Naive thymus-derived CD4-positive, alpha-beta T cell (primary cell): ENCODE data around the gene HMGCLL1. TPM values are rescaled to one million over a fixed set of nuclear protein-coding genes. Genes with fewer than 3 reads are reported as not detected.

Source experiments
- ATAC-seq: fragments of 150-1000 bp; cut with Tn5 transposase; 2 replicates; pipeline ENCODE4 v1.10.0; 2021; ENCODE audit warnings: mild to moderate bottlenecking, moderate library complexity
- CTCF ChIA-PET: fragments of 350-600 bp; sonication (Branson Sonifier 250); formaldehyde crosslinking; loops from one replicate; lab custom pipeline; 2021; ENCODE audit warnings: antibody characterized with exemption; lab: Charles Lee
- POLR2A ChIA-PET: fragments of 350-600 bp; sonication (Branson Sonifier 250); formaldehyde crosslinking; loops from one replicate; lab custom pipeline; 2021; ENCODE audit warnings: antibody characterized with exemption, inconsistent platforms; lab: Charles Lee
- DNase-seq, 9 donors: peaks; one replicate each; pipeline versions ENCODE4 v3.0.0 to v3.0.0-alpha.2; 2020 to 2022; ENCODE audit warnings: mixed read lengths in 1 of 9
- H3K27ac ChIP-seq: one replicate; pipeline ENCODE4 v1.7.0; 2013; ENCODE audit warnings: mild to moderate bottlenecking, low read depth, low read length, moderate library complexity
- H3K27me3 ChIP-seq, 2 donors: one replicate each; pipeline ENCODE4 v1.7.0; 2013; ENCODE audit warnings: low read length in 2 of 2, mild to moderate bottlenecking in 2 of 2, moderate library complexity in 2 of 2; ENCODE audit not compliant: control insufficient read depth in 2 of 2, insufficient read depth in 2 of 2
- H3K36me3 ChIP-seq, 3 experiments: 1 replicate in 2 of 3; 2 replicates in 1 of 3; pipeline ENCODE4 v1.7.0; 2013; ENCODE audit warnings: low read length in 3 of 3, mild to moderate bottlenecking in 3 of 3, moderate library complexity in 1 of 3; ENCODE audit not compliant: insufficient read depth in 3 of 3, control insufficient read depth in 2 of 3
- H3K4me1 ChIP-seq, 2 donors: one replicate each; pipeline ENCODE4 v1.7.0; 2013; ENCODE audit warnings: low read length in 2 of 2, mild to moderate bottlenecking in 2 of 2, moderate library complexity in 1 of 2; ENCODE audit not compliant: control insufficient read depth in 2 of 2, insufficient read depth in 2 of 2
- H3K4me3 ChIP-seq: 2 replicates; pipeline ENCODE4 v1.7.0; 2013; ENCODE audit warnings: mild to moderate bottlenecking, low read length
- H3K9me3 ChIP-seq, 3 experiments: 1 replicate in 2 of 3; 2 replicates in 1 of 3; pipeline ENCODE4 v1.7.0; 2013; ENCODE audit warnings: low read length in 3 of 3; ENCODE audit not compliant: control insufficient read depth in 2 of 3
- H3K27ac Mint-ChIP-seq, 9 donors: one replicate each; pipeline ENCODE4 v1.8.0; 2020 to 2022; ENCODE audit warnings: mixed read lengths in 9 of 9, mild to moderate bottlenecking in 8 of 9, moderate library complexity in 5 of 9, inconsistent platforms in 2 of 9
- H3K27me3 Mint-ChIP-seq, 5 donors: one replicate each; pipeline ENCODE4 v1.8.0; 2021 to 2022; ENCODE audit warnings: mixed read lengths in 5 of 5, mild to moderate bottlenecking in 1 of 5
- H3K36me3 Mint-ChIP-seq, 5 donors: one replicate each; pipeline ENCODE4 v1.8.0; 2020 to 2022; ENCODE audit warnings: mixed read lengths in 5 of 5, mild to moderate bottlenecking in 3 of 5, inconsistent platforms in 1 of 5
- H3K4me1 Mint-ChIP-seq, 7 donors: one replicate each; pipeline ENCODE4 v1.8.0; 2020 to 2022; ENCODE audit warnings: mixed read lengths in 7 of 7, mild to moderate bottlenecking in 3 of 7, inconsistent platforms in 1 of 7
- H3K4me3 Mint-ChIP-seq, 10 donors: one replicate each; pipeline ENCODE4 v1.8.0; 2020 to 2022; ENCODE audit warnings: mild to moderate bottlenecking in 10 of 10, mixed read lengths in 10 of 10, moderate library complexity in 6 of 10, inconsistent platforms in 2 of 10
- H3K9me3 Mint-ChIP-seq, 11 donors: one replicate each; pipeline ENCODE4 v1.8.0; 2020 to 2022; ENCODE audit warnings: mixed read lengths in 11 of 11, mild to moderate bottlenecking in 4 of 11, inconsistent platforms in 1 of 11, moderate library complexity in 1 of 11
- intact Hi-C, 2 donors: fragments of 100-400 bp; cut with micrococcal nuclease; formaldehyde crosslinking; loops; one replicate each; pipeline ENCODE4 v1.15.1; 2023
- polyA plus RNA-seq, 2 donors: library from polyadenylated mRNA; unstranded; fragments of 300-500 nt; fragmentation: Illumina TruSeq; gene quantifications; one replicate each; pipeline ENCODE4 v1.2.3, GENCODE V29; 2021
- total RNA-seq, 6 experiments: library from RNA in 5 of 6; stranded (reverse) in 5 of 6; gene quantifications; 1 replicate in 5 of 6; 2 replicates in 1 of 6; pipeline ENCODE4 v1.2.3 and lab custom pipeline; 2021 to 2026

Gene HMGCLL1
- total and polyA plus RNA-seq, 7 experiments from 2014 or later, result not detected

- Mint-ChIP-seq H3K4me3 (no peak overlapping the region), H3K27me3 (no peaks in the 10 kb centered on the region), H3K4me1 (no peaks in the 10 kb centered on the region), H3K27ac (no peak overlapping the region), H3K36me3 (no peaks in the 10 kb centered on the region), H3K9me3 (peaks cover 0 to 12% (median 0%) of the 10 kb centered on the region in 11 donors)
- H3K9me3 ChIP-seq, result no peaks in the 10 kb centered on the region
- CTCF ChIA-PET, result no interaction called here
- H3K27ac ChIP-seq, result no peak overlapping the region
- ATAC-seq (no peak), DNase-seq (no peak)
- H3K4me1 ChIP-seq, result no peaks in the 10 kb centered on the region
- no peaks in the 10 kb centered on the region for H3K36me3 ChIP-seq
- H3K27me3 ChIP-seq, result no peaks in the 10 kb centered on the region
- POLR2A ChIA-PET, result no interaction called here
- intact Hi-C loops, result no loop called here
- H3K4me3 ChIP-seq, result no peak overlapping the region
Measured at GRCh38 chr6:55494411-55494810, 84.6 kb downstream of the HMGCLL1 start.

- no peaks in the 10 kb centered on the region for H3K27me3 Mint-ChIP-seq
- H3K4me1 Mint-ChIP-seq, result no peaks in the 10 kb centered on the region
- POLR2A ChIA-PET, result no interaction called here
- no peak overlapping the region for H3K27ac Mint-ChIP-seq
- H3K9me3 Mint-ChIP-seq, result peaks cover 0 to 11% (median 3%) of the 10 kb centered on the region in 11 donors
- no peaks in the 10 kb centered on the region for H3K4me1 ChIP-seq
- CTCF ChIA-PET, result no interaction called here
- no peaks in the 10 kb centered on the region for H3K36me3 Mint-ChIP-seq
- intact Hi-C loops, result no loop called here
- no peak for DNase-seq
- H3K27ac ChIP-seq, result no peak overlapping the region
- no peaks in the 10 kb centered on the region for H3K27me3 ChIP-seq
- H3K36me3 ChIP-seq, result no peaks in the 10 kb centered on the region
- ATAC-seq, result no peak
- no peak overlapping the region for H3K4me3 Mint-ChIP-seq
- no peak overlapping the region for H3K4me3 ChIP-seq
- no peaks in the 10 kb centered on the region for H3K9me3 ChIP-seq
Measured at GRCh38 chr6:55492259-55492658, 86.7 kb downstream of the HMGCLL1 start.

- Mint-ChIP-seq H3K27ac (no peak overlapping the region), H3K4me1 (no peaks in the 10 kb centered on the region), H3K36me3 (no peaks in the 10 kb centered on the region), H3K4me3 (no peak overlapping the region), H3K9me3 (peaks cover 0 to 11% (median 5%) of the 10 kb centered on the region in 11 donors), H3K27me3 (no peaks in the 10 kb centered on the region)
- H3K4me3 ChIP-seq, result no peak overlapping the region
- CTCF ChIA-PET, result interaction anchor here (0.7 kb wide), 1 partner anchor 32 kb away, joined by 4 read pairs; no protein-coding TSS in a partner anchor
- H3K36me3 ChIP-seq, result no peaks in the 10 kb centered on the region
- no peak for DNase-seq
- no peak overlapping the region for H3K27ac ChIP-seq
- H3K27me3 ChIP-seq, result no peaks in the 10 kb centered on the region
- no peak for ATAC-seq
- POLR2A ChIA-PET, result no interaction called here
- intact Hi-C loops, result no loop called here
- no peaks in the 10 kb centered on the region for H3K9me3 ChIP-seq
- H3K4me1 ChIP-seq, result no peaks in the 10 kb centered on the region
Measured at GRCh38 chr6:55490871-55491270, 88.1 kb downstream of the HMGCLL1 start.

GRCh38 chr6:55474382-55474781 lies 104.6 kb downstream of the HMGCLL1 start:
- Mint-ChIP-seq H3K36me3 (no peaks in the 10 kb centered on the region), H3K27ac (no peak overlapping the region), H3K9me3 (peaks cover 0 to 14% (median 1%) of the 10 kb centered on the region in 11 donors), H3K4me1 (no peaks in the 10 kb centered on the region), H3K27me3 (no peaks in the 10 kb centered on the region), H3K4me3 (no peak overlapping the region)
- H3K4me1 ChIP-seq, result no peaks in the 10 kb centered on the region
- no peaks in the 10 kb centered on the region for H3K9me3 ChIP-seq
- intact Hi-C loops, result no loop called here
- H3K36me3 ChIP-seq, result no peaks in the 10 kb centered on the region
- CTCF ChIA-PET, result no interaction called here
- H3K27me3 ChIP-seq, result no peaks in the 10 kb centered on the region
- POLR2A ChIA-PET, result no interaction called here
- H3K4me3 ChIP-seq, result no peak overlapping the region
- ATAC-seq (no peak), DNase-seq (no peak)
- no peak overlapping the region for H3K27ac ChIP-seq

GRCh38 chr6:55473722-55474121 lies 105.3 kb downstream of the HMGCLL1 start:
- intact Hi-C loops, result no loop called here

GRCh38 chr6:55469951-55470366 lies 109.0 kb downstream of the HMGCLL1 start:
- H3K27ac Mint-ChIP-seq, result no peak overlapping the region
- peaks cover 0 to 14% (median 2%) of the 10 kb centered on the region in 11 donors for H3K9me3 Mint-ChIP-seq
- ATAC-seq, result no peak
- no peaks in the 10 kb centered on the region for H3K4me1 ChIP-seq
- DNase-seq, result no peak
- no peak overlapping the region for H3K4me3 Mint-ChIP-seq
- H3K36me3 ChIP-seq, result no peaks in the 10 kb centered on the region
- CTCF ChIA-PET, result no interaction called here
- no peaks in the 10 kb centered on the region for H3K27me3 ChIP-seq
- POLR2A ChIA-PET, result no interaction called here
- intact Hi-C loops, result no loop called here
- no peaks in the 10 kb centered on the region for H3K27me3 Mint-ChIP-seq
- no peaks in the 10 kb centered on the region for H3K36me3 Mint-ChIP-seq
- H3K4me3 ChIP-seq, result no peak overlapping the region
- H3K9me3 ChIP-seq, result no peaks in the 10 kb centered on the region
- H3K27ac ChIP-seq, result no peak overlapping the region
- H3K4me1 Mint-ChIP-seq, result no peaks in the 10 kb centered on the region

More at GRCh38 chr6:55473722-55474121, 105.3 kb downstream of the HMGCLL1 start:
- peaks cover 0 to 14% (median 1%) of the 10 kb centered on the region in 11 donors for H3K9me3 Mint-ChIP-seq
- no peak overlapping the region for H3K4me3 Mint-ChIP-seq
- Histone ChIP-seq H3K4me1 (no peaks in the 10 kb centered on the region), H3K27me3 (no peaks in the 10 kb centered on the region), H3K27ac (no peak overlapping the region), H3K4me3 (no peak overlapping the region), H3K9me3 (no peaks in the 10 kb centered on the region), H3K36me3 (no peaks in the 10 kb centered on the region)
- POLR2A ChIA-PET, result no interaction called here
- H3K27ac Mint-ChIP-seq, result no peak overlapping the region
- H3K36me3 Mint-ChIP-seq, result no peaks in the 10 kb centered on the region
- no peaks in the 10 kb centered on the region for H3K27me3 Mint-ChIP-seq
- ATAC-seq, result no peak
- CTCF ChIA-PET, result interaction anchor here (0.6 kb wide), 1 partner anchor 131 kb away, joined by 4 read pairs; no protein-coding TSS in a partner anchor
- no peak for DNase-seq
- no peaks in the 10 kb centered on the region for H3K4me1 Mint-ChIP-seq

GRCh38 chr6:55456016-55456415 lies 123.0 kb downstream of the HMGCLL1 start:
- no peaks in the 10 kb centered on the region for H3K4me1 Mint-ChIP-seq
- ATAC-seq, result no peak
- no peak overlapping the region for H3K4me3 ChIP-seq
- no peak overlapping the region for H3K27ac ChIP-seq
- no peaks in the 10 kb centered on the region for H3K4me1 ChIP-seq
- H3K27me3 Mint-ChIP-seq, result no peaks in the 10 kb centered on the region
- H3K36me3 Mint-ChIP-seq, result no peaks in the 10 kb centered on the region
- H3K4me3 Mint-ChIP-seq, result no peak overlapping the region
- no peak for DNase-seq
- H3K9me3 ChIP-seq, result no peaks in the 10 kb centered on the region
- no peak overlapping the region for H3K27ac Mint-ChIP-seq
- no peaks in the 10 kb centered on the region for H3K27me3 ChIP-seq
- peaks cover 0 to 11% (median 0%) of the 10 kb centered on the region in 11 donors for H3K9me3 Mint-ChIP-seq
- POLR2A ChIA-PET, result no interaction called here
- intact Hi-C loops, result no loop called here
- H3K36me3 ChIP-seq, result no peaks in the 10 kb centered on the region
- CTCF ChIA-PET, result no interaction called here
